Endometrial microvascular endothelial cells (primary cell): ENCODE results near the gene PRKG2. TPM values are rescaled to one million over a fixed set of nuclear protein-coding genes. Genes with fewer than 3 reads are reported as not detected.

ENCODE experiments used
- in situ Hi-C: cut with HindIII; loops from 2 replicates; pipeline ENCODE4 v1.10.0; 2017; ENCODE audit warnings: low sequenced_read_pairs, low pct_unique_long_range_greater_than_20kb; ENCODE audit errors: inconsistent ontology term
- total RNA-seq: library from RNA; depleted of rRNA; stranded (reverse); fragments of >200 nt; gene quantifications from one replicate; pipeline ENCODE4 v1.2.3, GENCODE V29; 2015; ENCODE audit errors: inconsistent ontology term

The PRKG2 gene
- total RNA-seq, 1 donor from 2014 or later: not detected

- in situ Hi-C loops: no loop called here
Observed at GRCh38 chr4:81221303-81222081, 6.5 kb upstream of the PRKG2 start.

- in situ Hi-C loops: no loop called here
Observed at GRCh38 chr4:81220271-81220670, 5.2 kb upstream of the PRKG2 start.

DNA sequence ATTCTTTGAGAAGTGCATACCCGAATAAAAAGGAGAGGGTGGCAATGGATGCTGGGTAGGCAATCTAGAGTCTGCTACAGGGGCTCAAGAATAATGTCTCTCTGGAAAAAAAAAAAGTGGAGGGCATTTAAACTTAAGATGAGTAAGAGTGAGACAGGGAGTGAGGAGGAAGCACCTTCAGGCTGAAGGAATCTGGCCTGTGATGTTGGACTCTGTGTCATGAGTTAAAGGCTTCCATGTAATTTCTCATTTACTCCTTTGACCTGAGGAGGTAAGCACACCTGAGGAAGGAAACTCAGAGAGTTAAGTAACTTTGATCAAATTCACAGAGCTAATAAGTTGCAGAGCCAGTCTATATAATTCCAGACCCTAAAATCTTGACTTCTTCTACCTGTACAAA, 3.2 kb upstream of the PRKG2 start:
- in situ Hi-C loops: no loop called here

GRCh38 chr4:81217779-81218178, 2.8 kb upstream of the PRKG2 start:
- in situ Hi-C loops: no loop called here

DNA sequence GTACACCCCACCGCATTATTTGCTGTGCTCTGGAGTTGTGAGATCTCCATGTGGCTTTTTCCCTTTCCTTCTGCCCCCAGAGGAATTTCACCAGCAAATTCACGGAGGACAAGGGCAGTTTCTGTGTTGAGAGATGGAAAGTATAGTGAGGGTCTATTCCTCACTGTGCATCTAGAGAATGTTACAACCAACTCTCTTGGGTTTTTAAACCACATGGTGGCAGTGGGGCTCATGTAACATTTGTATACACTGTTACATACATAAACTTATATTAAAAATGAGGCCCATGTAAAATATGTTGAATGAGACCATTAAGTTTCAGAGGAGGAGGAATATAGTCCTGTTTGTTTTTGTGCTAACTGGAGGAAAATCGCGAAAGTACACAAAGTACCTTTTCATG, 909 bp upstream of the PRKG2 start:
- in situ Hi-C loops: no loop called here

DNA sequence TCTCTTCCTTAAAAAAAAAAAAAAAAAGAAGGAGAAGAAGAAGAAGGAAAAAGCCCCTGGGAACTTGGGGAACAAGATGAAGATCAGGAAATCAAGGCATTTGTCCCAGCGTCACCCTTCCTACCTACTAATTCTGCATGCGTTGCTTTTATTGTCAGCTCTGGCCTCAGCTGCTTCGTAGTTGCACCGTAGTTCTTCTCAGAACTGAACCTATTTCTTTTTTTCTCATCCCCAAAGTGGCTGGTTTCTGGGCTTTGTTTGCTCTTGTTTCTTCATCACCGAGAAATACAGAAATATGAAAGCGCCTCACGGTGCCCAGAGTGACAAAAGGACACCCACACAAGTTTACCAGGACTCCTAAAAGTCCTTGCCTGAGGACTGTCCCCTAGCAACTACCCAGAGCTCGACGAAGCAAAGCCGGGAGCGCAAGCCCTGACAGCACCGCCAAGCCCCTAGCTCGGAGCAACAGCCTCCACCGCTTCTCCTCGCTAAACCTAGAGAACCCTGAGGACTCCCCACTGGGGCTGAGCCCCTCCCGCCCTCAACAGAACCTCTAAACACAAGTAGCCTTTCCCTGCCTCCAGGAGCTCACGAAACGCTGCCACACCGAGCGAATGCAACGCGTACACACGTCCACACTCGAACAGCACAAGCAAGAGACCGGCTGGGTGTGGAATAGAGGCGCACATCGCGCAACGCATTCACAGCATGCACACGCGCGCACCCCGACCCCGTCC, 710 bp downstream of the PRKG2 start:
- in situ Hi-C loops: no loop called here

DNA sequence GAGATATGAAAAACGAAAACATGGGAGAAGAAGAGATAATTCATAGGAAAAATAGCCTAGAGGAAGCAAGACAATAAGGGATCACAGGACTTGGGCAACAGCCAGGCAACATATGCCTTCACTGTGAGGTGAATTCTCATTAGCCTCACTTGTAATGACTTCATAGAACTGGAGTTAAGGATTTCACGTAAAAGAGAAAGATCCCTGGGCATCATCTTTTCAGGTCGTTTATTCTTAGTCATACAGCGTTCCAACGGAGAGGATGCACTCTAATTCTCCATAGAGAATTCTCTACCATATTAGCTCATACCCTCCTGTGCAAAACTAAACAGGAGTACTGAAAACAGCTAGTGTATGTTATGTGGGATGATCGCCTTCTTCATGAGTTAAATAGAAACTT, 1.4 kb downstream of the PRKG2 start:
- in situ Hi-C loops: no loop called here

DNA sequence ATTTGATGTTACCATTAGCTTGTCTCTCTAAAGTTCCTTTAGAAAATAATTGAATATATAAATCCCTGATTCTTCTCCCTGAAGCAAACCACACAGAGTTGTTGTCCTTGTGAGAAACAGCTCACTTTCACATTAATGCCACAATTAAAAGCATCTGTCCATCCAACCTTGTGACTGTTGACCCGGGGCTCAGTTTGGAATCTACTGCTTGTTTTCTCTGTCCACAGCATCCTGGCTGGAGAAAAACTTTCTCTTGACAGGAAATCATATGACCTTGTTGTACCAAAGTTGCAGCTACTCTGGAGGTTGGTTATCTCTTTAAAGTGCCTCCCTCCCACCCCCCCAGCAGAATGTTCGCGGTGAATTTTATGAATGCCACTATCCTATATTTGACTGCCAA, 3.1 kb downstream of the PRKG2 start:
- in situ Hi-C loops: no loop called here

GRCh38 chr4:81207828-81208227, 7.2 kb downstream of the PRKG2 start:
- in situ Hi-C loops: no loop called here

DNA sequence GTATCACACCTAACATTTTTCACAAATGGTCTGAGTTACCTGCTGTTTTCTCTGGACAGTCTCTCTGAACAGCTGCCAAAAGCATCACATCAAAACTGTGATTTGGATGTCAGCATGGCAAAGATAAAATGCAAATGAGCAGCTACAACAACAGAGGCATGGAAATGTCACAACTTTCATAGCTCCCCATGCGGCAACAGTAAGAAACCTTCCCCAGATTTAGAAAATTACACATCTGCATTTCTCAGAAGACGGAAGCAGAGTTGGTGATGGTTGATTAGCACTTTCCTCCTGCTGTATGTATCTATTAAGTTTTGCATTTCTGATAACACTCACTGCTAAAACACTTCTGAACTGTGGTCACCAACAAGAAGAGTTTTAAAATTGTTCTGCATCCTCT, 9.7 kb downstream of the PRKG2 start:
- in situ Hi-C loops: no loop called here

DNA sequence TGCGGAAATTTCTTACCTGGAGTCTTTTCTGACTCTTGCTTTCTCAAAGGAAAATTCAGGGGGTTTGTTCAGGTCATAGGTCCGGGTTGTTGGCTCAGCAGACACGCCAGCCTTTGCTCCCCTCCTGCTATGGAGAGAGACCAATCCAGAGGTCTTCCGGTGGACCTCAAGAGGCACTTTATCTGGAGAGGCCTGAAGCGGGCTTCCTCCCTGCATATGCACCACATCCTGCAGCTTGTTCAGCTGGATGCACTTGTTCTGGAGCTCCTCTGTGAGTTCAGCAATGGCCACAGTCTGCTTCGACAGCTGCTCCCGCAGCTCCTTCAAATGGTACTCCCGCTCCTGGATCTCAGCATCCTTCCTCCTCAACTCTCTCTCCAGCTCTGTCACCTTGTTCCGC, 10.5 kb downstream of the PRKG2 start:
- in situ Hi-C loops: no loop called here

- in situ Hi-C loops: no loop called here
Observed at GRCh38 chr4:81199831-81200230, 15.2 kb downstream of the PRKG2 start.

GRCh38 chr4:81198609-81199008, 16.4 kb downstream of the PRKG2 start:
- in situ Hi-C loops: no loop called here

DNA sequence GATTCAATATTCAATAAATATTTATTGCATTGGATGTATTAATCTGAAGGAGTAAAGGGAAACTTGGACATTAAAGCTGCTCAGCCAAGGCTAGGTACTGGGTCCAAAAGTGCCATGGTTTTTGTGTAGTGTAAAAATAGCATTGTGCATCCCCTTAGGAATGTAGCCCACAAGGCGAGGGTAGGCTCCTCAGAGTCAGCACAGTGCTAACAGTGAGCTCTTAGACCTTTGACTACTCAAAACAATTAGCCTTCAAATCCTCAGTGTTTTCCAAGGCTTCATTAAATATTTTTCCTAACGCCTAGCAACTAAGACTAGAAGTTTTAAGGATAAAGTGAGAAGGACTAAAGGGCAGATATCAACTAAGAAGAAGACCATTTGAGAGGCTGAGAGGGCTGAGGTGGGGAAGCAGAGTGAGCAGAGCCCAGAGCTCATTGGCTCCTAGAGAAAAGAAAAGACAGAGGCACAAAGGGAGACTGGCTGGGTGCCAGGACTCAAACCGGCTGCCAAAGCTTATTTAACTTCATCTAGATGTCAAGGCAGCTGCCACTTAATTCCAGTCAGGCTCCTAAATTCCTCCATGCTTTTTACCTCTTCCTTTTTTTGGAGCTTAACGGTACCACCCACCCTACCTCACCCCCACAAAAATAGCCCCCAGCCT, 17.0 kb downstream of the PRKG2 start:
- in situ Hi-C loops: no loop called here

DNA sequence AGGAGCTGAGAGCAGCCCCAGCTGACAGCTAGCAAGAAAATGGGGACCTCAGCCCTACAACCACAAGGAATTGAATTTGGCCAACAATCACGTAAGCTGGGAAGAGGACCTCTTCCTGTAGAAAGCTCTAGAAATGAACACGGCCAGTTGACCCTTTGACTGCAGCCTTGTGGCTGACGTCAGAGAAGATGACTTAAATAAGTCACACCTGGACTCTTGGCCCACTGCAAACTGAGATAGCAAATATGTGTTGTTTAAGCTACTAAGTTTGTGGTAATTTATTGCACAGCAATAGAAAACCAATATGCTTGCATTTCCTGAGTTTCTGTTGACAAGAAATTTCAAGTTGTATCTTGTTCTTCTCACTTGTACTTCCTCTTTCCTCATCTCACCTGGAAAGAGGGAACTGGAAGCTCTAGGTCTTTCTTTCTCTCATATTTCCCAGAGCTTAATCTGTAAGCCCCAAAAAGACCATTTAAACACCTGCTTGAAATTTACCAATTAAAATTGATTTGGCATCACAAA, 18.8 kb downstream of the PRKG2 start:
- in situ Hi-C loops: no loop called here

- in situ Hi-C loops: no loop called here
Observed at GRCh38 chr4:81195475-81195874, 19.5 kb downstream of the PRKG2 start.

DNA sequence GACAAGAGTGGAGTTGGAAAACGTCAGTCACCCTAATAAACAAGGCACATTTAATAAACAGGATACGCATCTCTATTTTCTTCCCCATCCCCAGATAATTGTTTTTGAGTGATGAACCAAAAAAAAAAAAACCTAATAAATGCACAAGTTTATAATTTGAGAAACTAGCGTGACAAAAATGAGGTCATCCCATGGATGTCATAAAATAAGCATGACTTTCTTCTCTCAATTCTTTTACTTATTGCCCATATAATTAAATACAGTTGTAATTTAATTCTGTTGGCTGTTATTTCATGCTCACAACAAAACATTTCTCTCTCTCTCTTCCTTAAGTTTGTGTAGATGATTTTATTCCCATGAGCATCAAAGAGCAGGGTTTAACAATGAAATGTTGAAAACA, 20.7 kb downstream of the PRKG2 start:
- in situ Hi-C loops: no loop called here

DNA sequence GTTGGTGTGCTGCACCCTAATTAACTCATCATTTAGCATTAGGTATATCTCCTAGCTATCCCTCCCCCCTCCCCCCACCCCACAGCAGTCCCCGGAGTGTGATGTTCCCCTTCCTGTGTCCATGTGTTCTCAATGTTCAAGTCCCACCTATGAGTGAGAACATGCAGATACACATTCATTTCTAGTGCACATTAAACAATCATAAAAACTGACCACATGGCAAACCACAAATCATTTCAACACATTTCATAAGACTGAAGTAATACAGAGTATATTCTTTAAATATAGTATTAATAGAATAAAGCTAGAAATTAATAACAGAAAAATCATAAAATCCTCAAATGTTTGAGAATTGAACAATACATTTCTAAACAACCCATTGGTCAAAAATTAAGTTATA, 34.1 kb downstream of the PRKG2 start:
- in situ Hi-C loops: no loop called here

- in situ Hi-C loops: no loop called here
Observed at GRCh38 chr4:81179326-81179725, 35.7 kb downstream of the PRKG2 start.

GRCh38 chr4:81173213-81173612, 41.8 kb downstream of the PRKG2 start:
- in situ Hi-C loops: no loop called here
